Testis (tissue), 2 donors: ENCODE measurements around the gene RASA3.

Experiments used
- POLR2A ChIP-seq: fragments of 450-650 bp; IDR thresholded peaks from one replicate; pipeline ENCODE4 v1.6.1; 2017; ENCODE audit warnings: antibody characterized with exemption, mild to moderate bottlenecking, moderate library complexity
- TF ChIP-seq, protein P1 (sequence below), 3 experiments: fragments of 450-650 bp in 2 of 3; fragments of 200-600 bp in 1 of 3; sonication (generic) in 1 of 3; IDR thresholded peaks; one replicate each; pipeline ENCODE4 v1.5.1; 2016 to 2019; ENCODE audit warnings: antibody characterized with exemption in 3 of 3, mild to moderate bottlenecking in 2 of 3, moderate library complexity in 1 of 3

DNA sequence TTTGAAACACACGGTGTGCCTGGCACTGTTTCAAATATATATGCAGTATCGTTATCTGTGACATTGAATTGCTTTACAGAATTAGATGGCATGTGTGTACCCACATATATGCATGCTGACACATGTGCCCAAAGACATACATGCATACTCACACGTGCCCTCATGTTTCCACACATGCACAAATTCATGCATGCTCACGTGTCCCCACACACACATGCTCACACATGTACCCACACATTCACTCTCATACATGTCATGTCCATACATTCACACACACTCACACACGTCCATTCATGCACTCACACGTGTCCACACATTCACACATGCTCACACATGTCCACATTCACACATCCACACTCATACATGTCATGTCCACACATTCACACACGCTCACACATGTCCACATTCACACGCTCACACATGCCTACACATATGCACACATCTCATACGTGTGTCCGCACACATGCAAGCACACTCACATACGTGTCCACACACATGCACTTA lies 140.7 kb downstream of the RASA3 start:
- no peak for TF ChIP-seq POLR2A
- TF ChIP-seq, protein P1, sequence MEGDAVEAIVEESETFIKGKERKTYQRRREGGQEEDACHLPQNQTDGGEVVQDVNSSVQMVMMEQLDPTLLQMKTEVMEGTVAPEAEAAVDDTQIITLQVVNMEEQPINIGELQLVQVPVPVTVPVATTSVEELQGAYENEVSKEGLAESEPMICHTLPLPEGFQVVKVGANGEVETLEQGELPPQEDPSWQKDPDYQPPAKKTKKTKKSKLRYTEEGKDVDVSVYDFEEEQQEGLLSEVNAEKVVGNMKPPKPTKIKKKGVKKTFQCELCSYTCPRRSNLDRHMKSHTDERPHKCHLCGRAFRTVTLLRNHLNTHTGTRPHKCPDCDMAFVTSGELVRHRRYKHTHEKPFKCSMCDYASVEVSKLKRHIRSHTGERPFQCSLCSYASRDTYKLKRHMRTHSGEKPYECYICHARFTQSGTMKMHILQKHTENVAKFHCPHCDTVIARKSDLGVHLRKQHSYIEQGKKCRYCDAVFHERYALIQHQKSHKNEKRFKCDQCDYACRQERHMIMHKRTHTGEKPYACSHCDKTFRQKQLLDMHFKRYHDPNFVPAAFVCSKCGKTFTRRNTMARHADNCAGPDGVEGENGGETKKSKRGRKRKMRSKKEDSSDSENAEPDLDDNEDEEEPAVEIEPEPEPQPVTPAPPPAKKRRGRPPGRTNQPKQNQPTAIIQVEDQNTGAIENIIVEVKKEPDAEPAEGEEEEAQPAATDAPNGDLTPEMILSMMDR (IDR thresholded peaks at IDR 0.05), result no peak
